Small intestine (tissue), 7 donors: ENCODE data around the gene FAT2. TPM values are rescaled to one million over a fixed set of nuclear protein-coding genes. Genes with fewer than 3 reads are reported as not detected.

Experiments
- DNase-seq, 2 donors: peaks; one replicate each; pipeline versions ENCODE4 v3.0.0 to v3.0.0-alpha.2; 2013
- FAIRE-seq: peaks from 2 replicates; lab custom pipeline; 2012; peaks lifted over from hg19 to GRCh38; lab: Jason Lieb, UNC
- H3K27ac ChIP-seq, 3 donors: one replicate each; pipeline ENCODE4 v1.5.1; 2013; ENCODE audit warnings: low read length in 2 of 3, mild to moderate bottlenecking in 2 of 3, control low read depth in 1 of 3, inconsistent platforms in 1 of 3, low read depth in 1 of 3, moderate library complexity in 1 of 3
- H3K27me3 ChIP-seq, 3 donors: one replicate each; pipeline ENCODE4 v1.6.1; 2013; ENCODE audit warnings: low read length in 3 of 3, inconsistent platforms in 1 of 3; ENCODE audit not compliant: control insufficient read depth in 3 of 3, insufficient read depth in 3 of 3
- H3K36me3 ChIP-seq, 3 donors: one replicate each; pipeline ENCODE4 v1.6.1; 2013; ENCODE audit warnings: low read length in 3 of 3, inconsistent platforms in 1 of 3, low read depth in 1 of 3, mild to moderate bottlenecking in 1 of 3, moderate library complexity in 1 of 3; ENCODE audit not compliant: control insufficient read depth in 3 of 3, insufficient read depth in 2 of 3
- H3K4me1 ChIP-seq, 3 donors: one replicate each; pipeline ENCODE4 v1.6.1; 2013; ENCODE audit warnings: low read length in 2 of 3, inconsistent platforms in 1 of 3, low read depth in 1 of 3, mild to moderate bottlenecking in 1 of 3, moderate library complexity in 1 of 3; ENCODE audit not compliant: control insufficient read depth in 3 of 3, insufficient read depth in 2 of 3
- H3K4me3 ChIP-seq, 3 donors: one replicate each; pipeline ENCODE4 v1.5.1; 2013; ENCODE audit warnings: low read length in 3 of 3, control low read depth in 1 of 3, inconsistent platforms in 1 of 3, low read depth in 1 of 3, mild to moderate bottlenecking in 1 of 3, moderate library complexity in 1 of 3
- H3K9me3 ChIP-seq, 2 donors: one replicate each; pipeline ENCODE4 v1.6.1; 2013; ENCODE audit warnings: low read depth in 1 of 2, low read length in 1 of 2; ENCODE audit not compliant: control insufficient read depth in 2 of 2, insufficient read depth in 1 of 2
- WGBS, 3 donors: extraction: QIAGEN DNeasy Blood & Tissue Kit; methylation state at CpG; one replicate each; pipeline ENCODE4 v1.1.7; 2013; 5-methylcytosine and 5-hydroxymethylcytosine counted together
- polyA plus RNA-seq, 4 donors: library from polyadenylated mRNA; stranded (reverse) in 3 of 4; unstranded in 1 of 4; fragments of 200-250 nt in 3 of 4; fragments of 120-200 nt in 1 of 4; gene quantifications; one replicate each; pipeline versions ENCODE4 v1.2.1 to v1.2.3, GENCODE V29; 2013
- donor health status: healthy with polysubstance abuse.
- donor health status: control.
- donor health status: control.
- donor health status: Bipolar disorder and iron deficiency.
- donor health status: healthy.

The FAT2 gene
- polyA plus RNA-seq, 4 donors: 0.01 to 0.49 TPM; not detected in 2

DNA sequence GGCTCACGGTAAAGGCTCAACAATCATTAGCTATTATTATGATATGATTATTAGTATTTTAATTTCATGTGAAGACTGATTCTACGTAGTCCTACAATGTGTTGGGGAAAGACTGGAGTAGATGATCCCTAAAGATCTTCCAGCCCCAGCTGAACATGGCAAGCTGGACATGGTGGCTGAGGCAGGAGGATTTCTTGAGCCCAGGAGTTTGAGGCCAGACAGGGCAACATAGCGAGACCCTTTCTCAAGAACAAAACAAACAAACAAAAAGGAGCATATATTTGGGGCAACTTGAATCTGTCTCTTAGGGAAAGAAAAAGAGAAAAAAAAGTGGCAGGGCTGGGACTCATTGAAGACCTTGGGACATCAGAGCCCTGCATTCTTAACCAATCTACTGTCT is 16.2 kb upstream of the FAT2 start:
- Histone ChIP-seq H3K27ac (no peak overlapping the region), H3K27me3 (peaks cover 0 to 2% (median 0%) of the 10 kb centered on the region in 3 donors), H3K9me3 (no peaks in the 10 kb centered on the region), H3K36me3 (no peaks in the 10 kb centered on the region), H3K4me1 (no peaks in the 10 kb centered on the region), H3K4me3 (no peak overlapping the region)
- 94 to 98% (median 95%) methylated on average over 3 of the region's 3 CpGs for WGBS, 3 donors
- no peak for DNase-seq
- FAIRE-seq: no peak

DNA sequence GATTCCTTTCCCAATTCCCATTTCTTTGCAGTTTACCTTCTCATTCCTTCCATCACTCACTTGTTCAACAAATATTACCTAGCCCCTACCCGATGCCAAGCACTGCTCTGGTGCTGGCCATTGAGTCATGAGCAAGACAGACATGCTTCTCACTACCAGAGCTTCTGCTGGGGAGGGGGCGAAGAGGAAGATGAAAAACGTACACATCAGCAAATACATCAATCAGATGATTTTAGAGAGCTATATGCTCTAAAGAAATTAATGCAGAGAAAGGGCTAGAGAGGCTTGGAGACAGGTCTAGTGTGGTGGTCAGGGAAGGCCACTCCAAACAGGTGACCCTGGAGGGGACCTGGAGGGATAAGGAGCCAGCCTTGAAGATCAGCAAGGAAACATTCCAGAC is 14.4 kb upstream of the FAT2 start:
- Histone ChIP-seq H3K4me1 (no peaks in the 10 kb centered on the region), H3K9me3 (no peaks in the 10 kb centered on the region), H3K27ac (no peak overlapping the region), H3K27me3 (peaks cover 0 to 2% (median 0%) of the 10 kb centered on the region in 3 donors), H3K4me3 (no peak overlapping the region), H3K36me3 (no peaks in the 10 kb centered on the region)
- WGBS, 3 donors: 67 to 69% (median 68%) methylated on average over 3 of the region's 3 CpGs
- FAIRE-seq (no peak), DNase-seq (no peak)

DNA sequence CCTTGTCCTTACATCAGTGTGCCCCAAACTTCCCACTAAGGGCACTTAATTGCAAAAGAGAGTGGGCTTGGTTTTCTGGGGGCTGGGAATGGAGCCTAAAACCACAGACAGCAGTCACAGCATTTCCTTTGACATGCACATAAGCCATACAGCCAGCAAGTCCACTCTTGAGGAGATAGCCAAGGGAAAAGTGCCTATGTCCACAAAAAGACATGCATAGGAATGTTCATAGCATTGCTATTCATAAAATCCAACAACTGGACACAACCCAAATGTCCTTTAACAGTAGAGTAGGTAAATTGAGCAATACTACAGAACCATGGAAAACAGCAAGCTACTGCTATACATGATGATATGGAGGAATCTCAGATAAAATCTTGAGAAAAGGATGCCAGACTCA is 11.7 kb upstream of the FAT2 start:
- Histone ChIP-seq H3K9me3 (no peaks in the 10 kb centered on the region), H3K4me3 (no peak overlapping the region), H3K4me1 (no peaks in the 10 kb centered on the region), H3K36me3 (no peaks in the 10 kb centered on the region), H3K27me3 (peaks cover 0 to 2% (median 0%) of the 10 kb centered on the region in 3 donors), H3K27ac (no peak overlapping the region)
- FAIRE-seq (no peak), DNase-seq (no peak)

DNA sequence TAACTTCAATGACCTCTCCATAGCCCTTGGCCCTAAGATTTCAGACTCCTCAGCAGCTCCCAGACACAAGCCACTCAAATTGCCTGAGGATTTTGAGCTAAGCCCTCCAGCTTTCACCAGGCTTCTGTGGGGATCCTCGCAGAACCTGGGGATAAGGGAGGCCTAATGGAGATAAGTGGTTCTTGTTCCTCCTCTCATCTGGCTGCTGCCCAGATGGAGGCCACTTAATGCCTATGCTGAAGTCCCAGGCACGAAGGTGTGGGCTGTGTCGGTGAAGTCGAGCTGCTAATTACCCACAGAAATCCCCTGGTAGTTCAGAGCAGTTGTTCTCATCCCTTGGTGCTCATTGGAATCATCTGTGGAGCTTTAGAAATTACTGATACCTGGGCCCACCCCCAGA is 10.3 kb upstream of the FAT2 start:
- no peaks in the 10 kb centered on the region for H3K9me3 ChIP-seq
- no peak for DNase-seq
- no peak for FAIRE-seq
- H3K27me3 ChIP-seq: peaks cover 0 to 2% (median 0%) of the 10 kb centered on the region in 3 donors
- H3K27ac ChIP-seq: no peak overlapping the region
- H3K4me3 ChIP-seq: no peak overlapping the region
- WGBS, 3 donors: 81 to 95% (median 88%) methylated on average over 4 of the region's 4 CpGs
- no peaks in the 10 kb centered on the region for H3K36me3 ChIP-seq
- H3K4me1 ChIP-seq: no peaks in the 10 kb centered on the region

DNA sequence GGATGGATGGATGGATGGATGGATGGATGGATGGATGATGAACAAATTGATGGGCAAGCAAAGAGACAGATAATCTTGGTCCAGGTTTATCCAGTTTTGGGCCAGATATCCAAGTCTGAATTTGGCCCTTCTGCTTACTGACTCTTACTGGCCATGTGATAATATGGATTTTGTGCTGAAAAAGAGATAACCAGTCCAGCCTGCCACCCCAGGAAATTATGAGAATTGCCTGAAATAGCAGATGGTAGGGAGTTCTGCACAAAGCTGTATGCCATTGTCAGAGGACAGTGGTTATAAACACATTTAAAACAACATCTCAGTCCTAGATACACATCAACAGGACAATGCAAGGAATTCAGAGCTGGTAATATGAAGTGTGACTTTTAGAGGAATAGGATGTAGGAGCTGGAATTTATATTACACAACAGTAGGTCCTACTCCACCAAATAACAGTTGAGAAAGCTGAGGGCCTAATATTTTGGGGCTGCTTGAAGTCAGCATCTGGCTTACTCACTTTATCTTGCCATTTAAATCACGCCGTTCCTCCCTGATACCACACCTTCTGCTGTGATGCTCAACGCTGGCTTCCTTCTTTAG is 9.0 kb upstream of the FAT2 start:
- H3K27me3 ChIP-seq: peaks cover 0 to 2% (median 0%) of the 10 kb centered on the region in 3 donors
- H3K4me1 ChIP-seq: no peaks in the 10 kb centered on the region
- 85 to 87% (median 85%) methylated on average over 3 of the region's 3 CpGs for WGBS, 3 donors
- H3K36me3 ChIP-seq: no peaks in the 10 kb centered on the region
- no peaks in the 10 kb centered on the region for H3K9me3 ChIP-seq
- no peak overlapping the region for H3K4me3 ChIP-seq
- FAIRE-seq (no peak), DNase-seq (no peak)
- no peak overlapping the region for H3K27ac ChIP-seq

DNA sequence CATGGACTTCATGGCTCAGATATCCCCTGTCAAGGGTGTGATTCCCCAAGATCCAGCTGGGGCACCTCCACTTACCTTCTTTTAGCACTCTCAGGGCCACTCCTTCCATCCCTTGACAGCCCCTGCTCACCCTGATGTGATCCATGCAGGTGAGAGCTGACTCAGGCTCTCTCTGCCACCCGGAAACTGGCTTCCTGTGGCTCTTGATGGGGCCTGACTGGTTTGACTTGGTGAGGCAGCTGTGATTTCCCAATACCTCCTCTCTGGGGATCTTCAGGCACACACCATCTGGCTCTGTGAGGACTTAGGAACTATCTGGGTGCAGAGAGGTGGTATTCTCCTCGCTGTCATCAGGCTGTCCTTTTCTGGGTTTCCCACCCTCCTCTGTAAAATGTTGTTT is 7.9 kb upstream of the FAT2 start:
- no peak overlapping the region for H3K4me3 ChIP-seq
- no peak overlapping the region for H3K27ac ChIP-seq
- H3K9me3 ChIP-seq: no peaks in the 10 kb centered on the region
- peaks cover 0 to 2% (median 0%) of the 10 kb centered on the region in 3 donors for H3K4me1 ChIP-seq
- H3K27me3 ChIP-seq: peaks cover 0 to 2% (median 0%) of the 10 kb centered on the region in 3 donors
- no peak for DNase-seq
- no peaks in the 10 kb centered on the region for H3K36me3 ChIP-seq
- WGBS, 3 donors: 50 to 81% (median 81%) methylated on average over 2 of the region's 2 CpGs
- FAIRE-seq: no peak

DNA sequence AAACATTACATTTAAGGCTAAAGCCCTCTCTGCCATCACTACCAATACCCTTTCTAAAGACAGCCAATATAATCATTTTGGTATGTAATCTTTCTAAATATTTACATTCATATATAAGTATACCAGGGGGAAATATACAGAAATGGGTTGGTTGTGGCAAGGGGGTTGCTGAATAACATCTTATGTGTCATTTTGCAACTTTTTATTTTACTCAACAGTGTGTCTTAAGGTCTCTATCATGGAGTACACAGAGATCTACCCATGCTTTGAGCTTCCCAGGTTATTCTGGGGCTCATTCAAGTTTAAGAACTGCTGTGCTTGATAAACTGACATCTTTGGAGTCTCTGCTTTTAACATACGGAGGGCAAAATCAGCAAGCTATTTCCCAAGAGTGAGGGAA is 7.4 kb upstream of the FAT2 start:
- peaks cover 0 to 2% (median 0%) of the 10 kb centered on the region in 3 donors for H3K27me3 ChIP-seq
- H3K9me3 ChIP-seq: no peaks in the 10 kb centered on the region
- H3K4me1 ChIP-seq: peaks cover 0 to 2% (median 0%) of the 10 kb centered on the region in 3 donors
- no peaks in the 10 kb centered on the region for H3K36me3 ChIP-seq
- 90 to 94% (median 92%) methylated on average over 1 of the region's 1 CpG for WGBS, 3 donors
- DNase-seq: no peak
- H3K27ac ChIP-seq: no peak overlapping the region
- H3K4me3 ChIP-seq: no peak overlapping the region
- FAIRE-seq: no peak

DNA sequence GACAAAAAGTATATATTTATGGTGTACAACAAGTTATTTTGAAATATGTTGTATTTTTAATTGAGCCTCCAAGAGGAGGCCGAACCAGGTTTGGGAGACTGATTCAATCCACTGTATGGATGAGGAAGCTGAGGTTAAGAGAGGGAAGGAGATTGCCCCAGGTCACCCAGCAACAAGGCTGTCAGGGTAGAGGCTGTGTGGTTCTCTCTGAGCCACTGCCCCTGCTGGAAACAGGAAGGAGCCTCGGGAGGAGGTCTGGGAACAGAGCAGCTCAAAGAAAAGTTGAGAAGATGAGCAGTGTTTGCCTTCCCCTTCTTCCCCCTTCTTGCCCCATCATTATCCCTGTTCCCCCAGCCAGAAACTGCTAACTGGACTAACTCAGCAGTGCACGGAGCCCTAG is 6.6 kb upstream of the FAT2 start:
- Histone ChIP-seq H3K27ac (no peak overlapping the region), H3K4me1 (peaks cover 0 to 10% (median 0%) of the 10 kb centered on the region in 3 donors), H3K27me3 (no peaks in the 10 kb centered on the region), H3K9me3 (no peaks in the 10 kb centered on the region), H3K36me3 (no peaks in the 10 kb centered on the region), H3K4me3 (no peak overlapping the region)
- DNase-seq (no peak), FAIRE-seq (no peak)
- 70 to 83% (median 75%) methylated on average over 3 of the region's 3 CpGs for WGBS, 3 donors
